Coronary artery (tissue), 2 donors: ENCODE data around the gene C3.

ENCODE experiments used
- DNase-seq: peaks from one replicate; pipeline ENCODE4 v3.0.0-alpha.2; 2017; ENCODE audit warnings: low spot score
- H3K27ac ChIP-seq, 2 donors: fragments of 200-600 bp; sonication (generic); one replicate each; pipeline ENCODE4 v1.5.1; 2016 to 2019
- H3K4me3 ChIP-seq: fragments of 200-600 bp; sonication (generic); 2 replicates; pipeline ENCODE4 v1.5.1; 2016; ENCODE audit warnings: mild to moderate bottlenecking, moderate library complexity
- TF ChIP-seq, protein P1 (sequence below): fragments of 200-600 bp; sonication (generic); IDR thresholded peaks from one replicate; pipeline ENCODE4 v1.5.1; 2019; ENCODE audit warnings: antibody characterized with exemption

C3 gene

DNA sequence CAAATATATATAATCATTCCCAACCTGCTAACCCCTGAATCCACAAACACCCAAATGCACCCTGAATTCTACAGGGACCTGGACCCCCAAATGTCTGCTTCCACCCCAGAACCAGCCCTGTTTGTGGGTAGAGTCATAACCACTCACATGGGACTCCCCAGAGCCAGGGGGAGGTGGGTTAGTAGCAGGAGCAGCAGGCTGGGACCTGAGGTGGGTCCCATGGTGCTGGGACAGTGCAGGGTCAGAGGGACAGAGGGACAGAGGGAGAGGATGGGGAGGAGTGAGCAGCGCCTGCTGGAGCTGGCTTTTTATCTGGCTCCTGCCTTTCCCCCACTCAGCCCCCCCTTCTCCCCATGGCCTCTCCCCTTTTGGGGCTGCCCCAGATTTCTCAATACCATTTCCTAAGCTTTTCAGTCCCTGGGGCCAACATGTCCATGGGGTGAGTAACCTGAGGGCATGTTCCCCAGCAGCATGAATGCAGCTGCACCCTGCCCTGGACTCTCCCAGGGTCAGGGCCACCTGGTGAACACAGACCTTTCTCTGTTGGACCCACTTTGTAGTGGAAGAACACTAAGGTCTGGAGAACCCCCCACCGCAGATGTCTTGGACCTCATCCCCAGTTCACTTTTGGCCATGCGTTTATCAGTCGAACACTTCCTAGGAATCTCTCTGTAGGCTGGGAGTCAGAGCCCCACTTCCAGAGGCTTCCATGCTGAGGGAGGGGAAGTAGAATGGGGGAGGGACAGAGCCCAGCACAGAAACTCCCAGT is at the start of gene C3:
Gene C3, minus strand, starts transcription at position 282 of the 769 bp plus-strand sequence. Its CDS starts 61 bp downstream, at position 221.
- H3K27ac ChIP-seq: peak within 1 kb of the TSS in 1 of 2 donors; percentile 47
- TF ChIP-seq, protein P1, sequence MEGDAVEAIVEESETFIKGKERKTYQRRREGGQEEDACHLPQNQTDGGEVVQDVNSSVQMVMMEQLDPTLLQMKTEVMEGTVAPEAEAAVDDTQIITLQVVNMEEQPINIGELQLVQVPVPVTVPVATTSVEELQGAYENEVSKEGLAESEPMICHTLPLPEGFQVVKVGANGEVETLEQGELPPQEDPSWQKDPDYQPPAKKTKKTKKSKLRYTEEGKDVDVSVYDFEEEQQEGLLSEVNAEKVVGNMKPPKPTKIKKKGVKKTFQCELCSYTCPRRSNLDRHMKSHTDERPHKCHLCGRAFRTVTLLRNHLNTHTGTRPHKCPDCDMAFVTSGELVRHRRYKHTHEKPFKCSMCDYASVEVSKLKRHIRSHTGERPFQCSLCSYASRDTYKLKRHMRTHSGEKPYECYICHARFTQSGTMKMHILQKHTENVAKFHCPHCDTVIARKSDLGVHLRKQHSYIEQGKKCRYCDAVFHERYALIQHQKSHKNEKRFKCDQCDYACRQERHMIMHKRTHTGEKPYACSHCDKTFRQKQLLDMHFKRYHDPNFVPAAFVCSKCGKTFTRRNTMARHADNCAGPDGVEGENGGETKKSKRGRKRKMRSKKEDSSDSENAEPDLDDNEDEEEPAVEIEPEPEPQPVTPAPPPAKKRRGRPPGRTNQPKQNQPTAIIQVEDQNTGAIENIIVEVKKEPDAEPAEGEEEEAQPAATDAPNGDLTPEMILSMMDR: no peak
- H3K4me3 ChIP-seq: peak within 1 kb of the TSS; percentile 48
- DNase-seq: peak; percentile 87

DNA sequence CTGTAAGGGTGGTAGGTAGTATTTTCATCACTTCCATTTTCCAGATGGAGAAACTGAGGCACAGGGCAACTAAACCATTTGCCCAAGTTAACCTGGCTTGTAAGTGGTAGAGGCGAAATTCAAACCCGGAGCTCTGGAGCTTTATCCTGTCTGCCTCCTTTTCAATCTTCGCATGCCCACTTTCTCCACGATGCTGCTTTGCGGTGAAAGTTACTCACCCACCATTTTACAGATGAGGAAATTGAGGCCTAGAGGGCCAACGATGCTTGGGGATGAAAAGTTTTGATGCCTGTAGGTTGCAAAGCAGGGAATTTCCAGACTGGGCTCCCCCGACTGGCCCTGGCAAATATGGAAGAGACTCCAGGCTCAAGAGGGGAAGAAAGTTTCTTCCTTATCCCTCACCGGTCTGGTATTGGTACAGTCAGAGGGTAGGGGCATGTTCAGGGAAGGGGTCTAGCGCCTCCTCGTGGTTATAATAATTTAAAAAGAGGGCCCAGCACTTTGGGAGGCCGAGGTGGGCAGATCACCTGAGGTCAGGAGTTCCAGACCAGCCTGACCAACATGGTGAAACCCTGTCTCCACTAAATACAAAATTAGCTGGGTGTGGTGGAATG is 48.7 kb upstream of the C3 start:
- no peak for DNase-seq
- Histone ChIP-seq H3K4me3 (no peak overlapping the region), H3K27ac (no peak overlapping the region)
- TF ChIP-seq, protein P1: no peak

DNA sequence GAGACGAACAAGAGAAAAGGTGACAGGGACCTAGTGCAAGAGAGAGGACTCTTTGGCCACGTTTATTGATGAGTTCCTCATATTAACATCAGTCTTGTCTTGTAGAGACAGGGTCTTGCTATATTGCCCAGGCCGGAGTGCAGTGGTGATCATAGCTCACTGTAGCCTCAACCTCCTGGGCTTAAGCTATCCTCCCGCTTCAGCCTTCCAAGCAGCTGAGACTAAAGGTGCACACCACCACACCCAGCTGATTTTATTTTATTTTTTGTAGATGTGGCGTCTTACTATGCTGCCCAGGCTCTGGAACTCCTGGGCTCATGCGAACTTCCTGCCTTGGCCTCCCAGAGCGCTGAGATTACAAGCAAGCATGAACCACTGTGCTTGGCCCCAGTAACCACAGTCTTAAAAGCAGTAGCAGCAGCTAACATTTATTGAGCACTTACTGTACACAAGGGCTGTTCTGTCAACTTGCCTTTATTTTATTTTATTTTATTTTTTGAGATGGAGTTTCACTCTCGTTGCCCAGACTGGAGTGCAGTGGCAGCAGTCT is 47.9 kb upstream of the C3 start:
- DNase-seq: no peak
- H3K27ac ChIP-seq: no peak overlapping the region
- no peak overlapping the region for H3K4me3 ChIP-seq
- TF ChIP-seq, protein P1: no peak

DNA sequence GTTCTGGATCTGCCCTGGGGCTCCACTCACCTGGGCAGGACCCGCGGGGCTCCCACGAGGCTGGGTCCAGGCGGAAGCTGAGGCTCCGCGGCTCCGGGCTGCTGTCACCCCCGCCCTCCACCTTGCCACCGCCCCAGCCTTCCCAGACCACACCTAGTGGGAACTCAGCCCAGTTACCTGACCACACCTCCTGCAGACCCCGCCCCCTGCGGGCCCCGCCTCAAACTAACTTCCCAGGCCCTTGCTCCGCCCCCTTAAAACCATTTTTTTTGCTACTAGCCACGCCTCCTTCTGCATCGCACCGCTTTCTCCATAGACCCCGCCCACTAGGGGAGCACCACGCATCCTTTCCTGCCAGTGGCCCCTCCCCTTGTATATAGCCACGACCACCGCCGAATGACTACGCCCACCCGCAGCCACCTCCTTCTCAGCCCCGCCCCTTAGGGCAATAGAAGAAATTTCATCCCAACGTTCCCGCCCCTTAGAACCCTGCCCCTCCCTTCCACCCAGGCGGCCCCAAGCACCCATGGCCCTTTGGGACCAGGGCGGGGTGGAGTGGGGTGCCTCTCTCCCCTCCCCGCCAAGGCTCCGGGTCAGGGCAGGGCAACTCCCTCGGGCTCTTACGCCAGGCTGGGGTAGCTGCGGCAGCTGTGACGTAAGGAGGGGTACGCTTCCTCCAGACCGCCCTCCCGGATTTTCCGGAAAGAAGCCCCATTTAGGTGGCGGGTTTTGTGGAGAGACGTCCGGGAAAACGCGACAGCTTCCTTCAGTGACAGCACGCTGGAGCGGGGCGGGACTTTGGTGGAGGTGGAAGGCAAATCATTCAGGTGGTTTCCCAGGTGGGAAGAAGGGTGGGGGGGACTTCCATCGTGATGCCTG is 47.1 kb upstream of the C3 start, which contains the start of gene SH2D3A:
Gene SH2D3A, minus strand, starts transcription at position 79 of the 879 bp plus-strand sequence. CDS start 3,687 bp downstream, outside the sequence.
- no peak within 1 kb of the TSS for H3K27ac ChIP-seq

DNA sequence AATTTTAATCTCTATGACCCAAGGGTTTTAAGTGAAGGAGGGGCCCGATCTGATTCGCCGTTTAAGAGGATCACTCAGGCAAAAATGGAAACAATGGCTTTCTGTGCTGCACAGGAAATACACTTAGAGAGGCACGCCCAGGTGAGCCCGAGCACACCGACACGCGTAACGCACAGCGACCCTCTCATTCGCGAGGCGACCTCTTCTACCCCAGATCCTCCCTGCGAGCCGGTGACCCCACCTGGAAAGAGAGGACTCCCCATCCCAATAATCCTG is 46.6 kb upstream of the C3 start:
- TF ChIP-seq, protein P1: no peak
- no peak overlapping the region for H3K27ac ChIP-seq
- peak overlapping the region; percentile 65 for H3K4me3 ChIP-seq
- no peak for DNase-seq

More for the DNA sequence above, 47.1 kb upstream of the C3 start, which contains the start of gene SH2D3A:
- no peak for DNase-seq
- peak within 1 kb of the TSS; percentile 65 for H3K4me3 ChIP-seq
- TF ChIP-seq, protein P1: no peak

DNA sequence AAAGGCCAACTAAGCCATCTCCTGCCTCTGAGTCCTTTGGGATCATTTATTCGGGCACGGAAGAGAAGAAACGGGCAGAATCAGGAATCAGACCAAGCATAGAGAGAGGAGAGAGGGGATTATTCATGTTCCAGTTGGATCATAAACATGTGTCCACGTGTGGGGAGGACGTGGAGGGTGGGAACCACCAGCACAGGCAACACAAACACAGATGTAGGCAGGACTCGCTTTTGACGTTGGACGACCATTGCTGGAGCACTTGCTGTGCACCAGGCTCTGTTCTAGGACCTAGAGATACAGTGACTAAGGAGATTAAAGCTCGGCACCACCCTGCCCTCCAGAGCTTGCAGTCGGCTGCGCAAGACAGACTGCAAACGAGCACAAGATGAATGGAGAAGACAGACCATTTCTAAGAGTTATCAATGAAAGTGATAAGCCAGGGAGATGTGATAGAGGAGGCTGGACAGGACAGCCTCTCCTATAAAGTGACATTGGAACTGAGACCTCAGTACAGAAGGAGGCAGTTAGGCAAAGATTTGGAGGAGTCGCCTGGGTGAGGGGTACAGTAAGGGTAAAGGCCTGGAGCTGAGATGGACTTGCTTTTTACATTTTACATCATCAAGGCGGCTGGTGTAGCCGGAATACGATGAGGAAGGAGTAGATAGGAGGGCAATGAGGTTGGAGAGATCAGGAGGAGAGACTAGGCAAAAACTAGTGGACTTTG is 46.1 kb upstream of the C3 start:
- peak overlapping the region; percentile 65 for H3K4me3 ChIP-seq

More for the DNA sequence above, 46.1 kb upstream of the C3 start:
- TF ChIP-seq, protein P1: no peak
- DNase-seq: no peak
- H3K27ac ChIP-seq: no peak overlapping the region
